Measurements from ENCODE around the gene NPAS3.
A peak's percentile ranks its signal among the peaks of the same experiment; 100 is the strongest.

NPAS3 gene

GRCh38 chr14:33792009-33792719 lies 853.5 kb downstream of the NPAS3 start:
- no peak for DNase-seq
- Mint-ChIP-seq H3K27ac (no peak overlapping the region), H3K27me3 (peaks cover 35% of the 10 kb centered on the region)

GRCh38 chr14:33792720-33793368 lies 854.2 kb downstream of the NPAS3 start:
- Mint-ChIP-seq H3K9me3 (no peaks in the 10 kb centered on the region), H3K4me1 (peaks cover 8% of the 10 kb centered on the region), H3K27ac (no peak overlapping the region), H3K4me3 (no peak overlapping the region), H3K36me3 (ENCODE audit: low read depth) (no peaks in the 10 kb centered on the region), H3K27me3 (peaks cover 37% of the 10 kb centered on the region)
- ATAC-seq, result peak; percentile 73
- peak; percentile 78 for DNase-seq

More at GRCh38 chr14:33792009-33792719, 853.5 kb downstream of the NPAS3 start:
- Mint-ChIP-seq H3K4me1 (peaks cover 8% of the 10 kb centered on the region), H3K4me3 (no peak overlapping the region), H3K36me3 (ENCODE audit: low read depth) (no peaks in the 10 kb centered on the region), H3K9me3 (no peaks in the 10 kb centered on the region)
- ATAC-seq, result no peak

GRCh38 chr14:33793398-33794110 lies 854.9 kb downstream of the NPAS3 start:
- no peaks in the 10 kb centered on the region for H3K36me3 Mint-ChIP-seq (ENCODE audit: low read depth)
- peaks cover 8% of the 10 kb centered on the region for H3K4me1 Mint-ChIP-seq
- H3K9me3 Mint-ChIP-seq, result no peaks in the 10 kb centered on the region
- no peak for ATAC-seq
- no peak for DNase-seq
- H3K4me3 Mint-ChIP-seq, result no peak overlapping the region
- H3K27ac Mint-ChIP-seq, result no peak overlapping the region
- H3K27me3 Mint-ChIP-seq, result peaks cover 43% of the 10 kb centered on the region

GRCh38 chr14:33794791-33795305 lies 856.2 kb downstream of the NPAS3 start:
- no peak for DNase-seq

GRCh38 chr14:33796356-33796755 lies 857.7 kb downstream of the NPAS3 start:
- no peak for ATAC-seq
- Mint-ChIP-seq H3K9me3 (peaks cover 4% of the 10 kb centered on the region), H3K27ac (no peak overlapping the region), H3K4me1 (peaks cover 8% of the 10 kb centered on the region), H3K27me3 (peaks cover 59% of the 10 kb centered on the region), H3K36me3 (ENCODE audit: low read depth) (peaks cover 4% of the 10 kb centered on the region), H3K4me3 (no peak overlapping the region)
- DNase-seq, result no peak

More at GRCh38 chr14:33794791-33795305, 856.2 kb downstream of the NPAS3 start:
- Mint-ChIP-seq H3K36me3 (ENCODE audit: low read depth) (no peaks in the 10 kb centered on the region), H3K4me1 (peaks cover 8% of the 10 kb centered on the region), H3K4me3 (no peak overlapping the region), H3K27me3 (peaks cover 54% of the 10 kb centered on the region), H3K9me3 (no peaks in the 10 kb centered on the region), H3K27ac (no peak overlapping the region)
- ATAC-seq, result no peak

- no peak for ATAC-seq
- H3K27ac Mint-ChIP-seq, result no peak overlapping the region
- H3K27me3 Mint-ChIP-seq, result peaks cover 47% of the 10 kb centered on the region
- H3K36me3 Mint-ChIP-seq (ENCODE audit: low read depth), result peaks cover 4% of the 10 kb centered on the region
- DNase-seq, result no peak
- no peak overlapping the region for H3K4me3 Mint-ChIP-seq
- H3K4me1 Mint-ChIP-seq, result peaks cover 3% of the 10 kb centered on the region
- peaks cover 4% of the 10 kb centered on the region for H3K9me3 Mint-ChIP-seq
These were observed 861.3 kb downstream of the NPAS3 start for GRCh38 chr14:33799705-33800570.

- H3K4me1 Mint-ChIP-seq, result peaks cover 3% of the 10 kb centered on the region
- no peak overlapping the region for H3K27ac Mint-ChIP-seq
- peaks cover 4% of the 10 kb centered on the region for H3K9me3 Mint-ChIP-seq
- H3K27me3 Mint-ChIP-seq, result peaks cover 45% of the 10 kb centered on the region
- H3K36me3 Mint-ChIP-seq (ENCODE audit: low read depth), result peaks cover 4% of the 10 kb centered on the region
- DNase-seq, result no peak
- ATAC-seq, result no peak
- no peak overlapping the region for H3K4me3 Mint-ChIP-seq
These were observed 862.1 kb downstream of the NPAS3 start for GRCh38 chr14:33800735-33801163.

GRCh38 chr14:33802737-33803136 lies 864.1 kb downstream of the NPAS3 start:
- no peak for ATAC-seq

GRCh38 chr14:33805593-33805992 lies 866.9 kb downstream of the NPAS3 start:
- peaks cover 26% of the 10 kb centered on the region for H3K27me3 Mint-ChIP-seq
- H3K36me3 Mint-ChIP-seq (ENCODE audit: low read depth), result peaks cover 4% of the 10 kb centered on the region
- DNase-seq (no peak), ATAC-seq (no peak)
- H3K4me1 Mint-ChIP-seq, result peaks cover 3% of the 10 kb centered on the region
- H3K27ac Mint-ChIP-seq, result no peak overlapping the region
- no peak overlapping the region for H3K4me3 Mint-ChIP-seq
- H3K9me3 Mint-ChIP-seq, result peaks cover 4% of the 10 kb centered on the region

More at GRCh38 chr14:33802737-33803136, 864.1 kb downstream of the NPAS3 start:
- Mint-ChIP-seq H3K4me3 (no peak overlapping the region), H3K4me1 (peaks cover 3% of the 10 kb centered on the region), H3K36me3 (ENCODE audit: low read depth) (peaks cover 4% of the 10 kb centered on the region), H3K27me3 (peaks cover 42% of the 10 kb centered on the region), H3K9me3 (peaks cover 4% of the 10 kb centered on the region), H3K27ac (no peak overlapping the region)
- DNase-seq, result no peak

GRCh38 chr14:33806905-33807304 lies 868.2 kb downstream of the NPAS3 start:
- H3K27ac Mint-ChIP-seq, result no peak overlapping the region
- DNase-seq, result no peak
- no peaks in the 10 kb centered on the region for H3K9me3 Mint-ChIP-seq
- peaks cover 13% of the 10 kb centered on the region for H3K27me3 Mint-ChIP-seq
- H3K4me3 Mint-ChIP-seq, result no peak overlapping the region
- no peaks in the 10 kb centered on the region for H3K4me1 Mint-ChIP-seq
- no peaks in the 10 kb centered on the region for H3K36me3 Mint-ChIP-seq (ENCODE audit: low read depth)
- ATAC-seq, result no peak

- Mint-ChIP-seq H3K4me1 (no peaks in the 10 kb centered on the region), H3K27me3 (peaks cover 3% of the 10 kb centered on the region), H3K9me3 (no peaks in the 10 kb centered on the region), H3K36me3 (ENCODE audit: low read depth) (no peaks in the 10 kb centered on the region), H3K4me3 (no peak overlapping the region), H3K27ac (no peak overlapping the region)
- DNase-seq (no peak), ATAC-seq (no peak)
These were observed 869.5 kb downstream of the NPAS3 start for GRCh38 chr14:33808187-33808586.

- Mint-ChIP-seq H3K27me3 (peaks cover 7% of the 10 kb centered on the region), H3K4me3 (no peak overlapping the region), H3K36me3 (ENCODE audit: low read depth) (no peaks in the 10 kb centered on the region), H3K4me1 (no peaks in the 10 kb centered on the region), H3K27ac (no peak overlapping the region), H3K9me3 (no peaks in the 10 kb centered on the region)
- DNase-seq (no peak), ATAC-seq (no peak)
These were observed 870.8 kb downstream of the NPAS3 start for GRCh38 chr14:33809396-33809981.

GRCh38 chr14:33810308-33810707 lies 871.6 kb downstream of the NPAS3 start:
- H3K9me3 Mint-ChIP-seq, result no peaks in the 10 kb centered on the region
- no peaks in the 10 kb centered on the region for H3K36me3 Mint-ChIP-seq (ENCODE audit: low read depth)
- H3K4me1 Mint-ChIP-seq, result no peaks in the 10 kb centered on the region
- no peak overlapping the region for H3K4me3 Mint-ChIP-seq
- H3K27ac Mint-ChIP-seq, result no peak overlapping the region
- H3K27me3 Mint-ChIP-seq, result peaks cover 9% of the 10 kb centered on the region
- ATAC-seq (no peak), DNase-seq (no peak)

- DNase-seq (no peak), ATAC-seq (no peak)
- no peak overlapping the region for H3K27ac Mint-ChIP-seq
- no peaks in the 10 kb centered on the region for H3K9me3 Mint-ChIP-seq
- H3K36me3 Mint-ChIP-seq (ENCODE audit: low read depth), result no peaks in the 10 kb centered on the region
- H3K4me1 Mint-ChIP-seq, result no peaks in the 10 kb centered on the region
- H3K4me3 Mint-ChIP-seq, result no peak overlapping the region
- peaks cover 11% of the 10 kb centered on the region for H3K27me3 Mint-ChIP-seq
These were observed 873.0 kb downstream of the NPAS3 start for GRCh38 chr14:33811721-33812120.
